Measurements from ENCODE around the gene ABCG4.
"Not testable (repeated sequence)": the region's sequence is repeated elsewhere in the genome, so short reads cannot be mapped to it uniquely, and the experiment has no call there.

DNA sequence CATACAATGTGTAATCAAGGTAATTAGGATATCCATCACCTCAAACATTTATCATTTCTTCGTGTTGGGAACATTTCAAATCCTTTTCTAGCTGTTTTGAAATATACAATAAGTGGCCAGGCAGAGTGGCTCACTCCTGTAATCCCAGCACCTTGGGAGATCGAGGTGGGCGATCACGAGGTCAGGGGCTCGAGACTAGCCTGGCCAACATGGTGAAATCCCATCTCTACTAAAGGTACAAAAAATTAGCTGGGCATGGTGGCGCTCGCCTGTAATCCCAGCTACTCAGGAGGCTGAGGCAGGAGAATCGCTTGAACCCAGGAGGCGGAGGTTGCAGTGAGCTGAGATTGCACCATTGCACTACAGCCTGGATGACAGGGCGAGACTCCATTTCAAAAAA is 9.6 kb upstream of the ABCG4 start:
- TF ChIP-seq, protein P1, sequence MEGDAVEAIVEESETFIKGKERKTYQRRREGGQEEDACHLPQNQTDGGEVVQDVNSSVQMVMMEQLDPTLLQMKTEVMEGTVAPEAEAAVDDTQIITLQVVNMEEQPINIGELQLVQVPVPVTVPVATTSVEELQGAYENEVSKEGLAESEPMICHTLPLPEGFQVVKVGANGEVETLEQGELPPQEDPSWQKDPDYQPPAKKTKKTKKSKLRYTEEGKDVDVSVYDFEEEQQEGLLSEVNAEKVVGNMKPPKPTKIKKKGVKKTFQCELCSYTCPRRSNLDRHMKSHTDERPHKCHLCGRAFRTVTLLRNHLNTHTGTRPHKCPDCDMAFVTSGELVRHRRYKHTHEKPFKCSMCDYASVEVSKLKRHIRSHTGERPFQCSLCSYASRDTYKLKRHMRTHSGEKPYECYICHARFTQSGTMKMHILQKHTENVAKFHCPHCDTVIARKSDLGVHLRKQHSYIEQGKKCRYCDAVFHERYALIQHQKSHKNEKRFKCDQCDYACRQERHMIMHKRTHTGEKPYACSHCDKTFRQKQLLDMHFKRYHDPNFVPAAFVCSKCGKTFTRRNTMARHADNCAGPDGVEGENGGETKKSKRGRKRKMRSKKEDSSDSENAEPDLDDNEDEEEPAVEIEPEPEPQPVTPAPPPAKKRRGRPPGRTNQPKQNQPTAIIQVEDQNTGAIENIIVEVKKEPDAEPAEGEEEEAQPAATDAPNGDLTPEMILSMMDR (IDR thresholded peaks at IDR 0.05): not testable (repeated sequence)
- TF ChIP-seq POLR2A (IDR thresholded peaks at IDR 0.05): not testable (repeated sequence)
